MV-4-11 (cell line): ENCODE data around the gene SAT1.

Experiments used
- DNase-seq: peaks from one replicate; lab custom pipeline; 2025; lab: John Stamatoyannopoulos, UW

Gene SAT1

DNA sequence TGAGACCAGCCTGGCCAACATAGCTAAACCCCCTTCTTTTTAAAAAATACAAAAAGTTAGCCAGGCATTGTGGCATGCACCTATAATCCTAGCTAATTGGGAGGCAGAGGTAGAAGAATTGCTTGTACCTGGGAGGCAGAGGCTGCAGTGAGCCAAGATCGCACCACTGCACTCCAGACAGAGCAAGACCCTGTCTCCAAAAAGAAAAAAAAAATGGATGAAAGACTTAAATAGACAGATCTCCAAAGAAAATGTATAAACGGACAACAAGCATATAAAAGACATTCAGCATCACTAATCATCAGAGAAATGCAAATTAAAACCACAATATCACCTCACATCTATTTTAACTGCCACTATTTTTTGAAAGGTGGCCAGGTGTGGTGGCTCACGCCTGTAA is 6.6 kb upstream of the SAT1 start:
- no peak for DNase-seq

DNA sequence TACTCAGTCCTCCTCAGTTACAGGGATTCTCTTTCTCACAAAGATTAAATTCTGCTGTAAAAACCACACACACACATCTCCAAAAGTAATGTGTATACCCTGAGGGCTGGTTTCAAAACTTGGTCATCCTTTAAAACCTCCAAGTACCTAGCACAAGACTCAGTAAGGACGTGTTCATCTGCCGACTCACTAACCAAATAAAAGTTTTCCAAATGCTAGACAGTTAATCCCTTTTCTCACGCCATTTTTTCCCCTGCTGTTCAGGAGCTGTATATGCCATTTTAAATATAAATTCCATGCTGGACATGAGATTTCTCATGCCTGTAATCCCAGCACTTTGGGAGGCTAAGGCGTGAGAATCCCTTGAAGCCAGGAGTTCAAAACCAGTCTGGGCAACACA is 3.9 kb upstream of the SAT1 start:
- DNase-seq: no peak

DNA sequence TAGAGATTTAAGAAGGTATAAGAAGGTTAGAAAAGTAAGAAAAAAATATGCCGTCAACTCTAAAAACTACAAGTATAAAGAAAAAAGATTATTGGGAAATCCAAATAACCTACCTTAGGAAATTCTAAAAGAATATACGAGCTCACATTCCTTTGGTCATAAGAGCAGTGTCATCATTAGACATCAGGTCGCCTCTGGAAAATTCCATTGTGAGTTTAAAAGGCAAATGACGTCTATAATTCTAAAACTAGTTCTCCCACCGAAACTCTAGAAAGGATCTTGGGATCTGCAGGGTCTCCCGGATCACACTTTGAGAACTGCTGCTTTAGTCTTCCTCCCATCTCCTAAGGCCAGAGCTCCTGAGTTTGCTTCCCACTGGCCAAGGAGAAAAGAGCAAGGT is 518 bp upstream of the SAT1 start:
- no peak for DNase-seq

DNA sequence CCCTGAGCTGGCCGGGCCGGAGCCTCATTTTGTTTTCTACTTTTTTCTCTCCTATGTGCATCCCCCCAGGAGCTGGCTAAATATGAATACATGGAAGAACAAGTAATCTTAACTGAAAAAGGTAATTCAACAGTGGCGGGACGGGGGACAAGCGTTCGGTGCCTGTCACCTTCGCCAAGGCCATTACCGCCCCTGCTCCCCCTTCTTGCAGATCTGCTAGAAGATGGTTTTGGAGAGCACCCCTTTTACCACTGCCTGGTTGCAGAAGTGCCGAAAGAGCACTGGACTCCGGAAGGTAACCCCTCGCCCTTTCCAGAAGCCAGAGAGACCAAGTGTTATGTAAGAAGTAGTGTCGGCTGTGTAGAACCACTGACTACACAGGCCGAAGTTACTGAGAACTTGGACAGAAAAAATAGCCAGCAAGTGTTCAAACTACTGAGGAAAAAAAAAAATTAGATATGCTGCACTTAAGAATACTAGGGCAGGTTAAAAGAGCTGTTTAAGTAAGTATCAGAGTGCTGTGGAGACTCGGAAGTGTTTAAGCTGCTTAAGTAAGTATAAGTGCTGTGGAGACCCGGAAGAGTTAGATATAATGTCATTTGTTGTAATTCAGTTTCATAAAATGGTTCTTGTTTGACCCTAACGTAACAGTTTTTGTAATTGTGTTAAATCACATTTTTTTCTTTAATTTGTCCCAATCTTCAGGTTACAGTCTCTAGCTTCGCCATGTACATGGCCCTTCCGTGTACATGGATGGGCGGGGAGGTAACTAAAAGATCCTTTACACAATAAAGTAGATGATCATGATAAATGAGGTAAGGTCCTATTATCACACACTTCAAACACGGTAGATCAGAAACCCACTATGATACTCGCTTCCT is 856 bp downstream of the SAT1 start:
- DNase-seq: peak; percentile 12

DNA sequence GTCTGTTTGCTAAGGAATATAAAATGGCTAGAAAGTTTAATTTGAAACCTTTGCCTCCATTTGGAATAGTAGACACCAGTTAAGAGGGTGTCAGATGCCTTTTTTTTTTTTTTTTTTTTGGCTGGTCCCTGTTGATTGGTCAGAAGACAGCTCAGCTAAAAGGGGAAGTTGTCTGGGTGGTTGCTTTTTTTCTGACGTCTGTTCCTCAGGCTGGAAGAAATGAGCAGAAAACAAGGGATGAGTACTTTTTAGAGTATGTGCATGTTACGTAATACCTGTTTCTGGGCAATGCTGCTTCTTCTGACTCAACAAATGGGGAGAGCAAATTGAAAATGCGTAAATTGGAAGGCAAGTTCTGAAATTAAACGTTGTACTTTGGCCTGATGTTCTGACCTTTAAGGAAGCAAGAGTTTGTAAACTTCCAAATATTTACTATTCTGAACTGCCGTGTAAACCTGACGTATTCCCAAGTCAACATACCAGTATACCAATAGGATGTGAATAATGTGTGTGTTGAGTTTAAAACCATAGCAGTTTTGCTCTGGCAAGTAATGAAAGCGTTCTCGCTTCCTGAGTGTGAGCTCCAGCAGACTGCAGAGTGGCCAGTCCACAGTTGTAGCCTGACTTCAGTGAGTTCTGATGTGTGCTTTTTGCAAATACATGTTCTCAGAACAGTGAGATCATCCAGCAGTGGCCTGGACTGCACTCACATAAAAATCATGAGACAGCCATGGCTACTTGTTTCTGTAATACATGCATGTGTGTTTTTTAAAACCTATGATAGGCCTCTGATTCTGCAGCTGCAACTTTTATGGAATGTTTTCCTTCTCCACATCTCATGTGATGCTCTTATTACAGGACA is 1.7 kb downstream of the SAT1 start:
- DNase-seq: peak; percentile 92

DNA sequence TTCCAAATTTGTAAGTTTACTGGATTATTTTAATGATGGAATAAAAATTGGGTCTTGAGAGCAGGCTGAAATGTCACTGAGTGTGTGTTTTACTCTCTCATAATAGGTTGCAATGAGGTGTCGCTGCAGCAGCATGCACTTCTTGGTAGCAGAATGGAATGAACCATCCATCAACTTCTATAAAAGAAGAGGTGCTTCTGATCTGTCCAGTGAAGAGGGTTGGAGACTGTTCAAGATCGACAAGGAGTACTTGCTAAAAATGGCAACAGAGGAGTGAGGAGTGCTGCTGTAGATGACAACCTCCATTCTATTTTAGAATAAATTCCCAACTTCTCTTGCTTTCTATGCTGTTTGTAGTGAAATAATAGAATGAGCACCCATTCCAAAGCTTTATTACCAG is 2.6 kb downstream of the SAT1 start:
- no peak for DNase-seq

DNA sequence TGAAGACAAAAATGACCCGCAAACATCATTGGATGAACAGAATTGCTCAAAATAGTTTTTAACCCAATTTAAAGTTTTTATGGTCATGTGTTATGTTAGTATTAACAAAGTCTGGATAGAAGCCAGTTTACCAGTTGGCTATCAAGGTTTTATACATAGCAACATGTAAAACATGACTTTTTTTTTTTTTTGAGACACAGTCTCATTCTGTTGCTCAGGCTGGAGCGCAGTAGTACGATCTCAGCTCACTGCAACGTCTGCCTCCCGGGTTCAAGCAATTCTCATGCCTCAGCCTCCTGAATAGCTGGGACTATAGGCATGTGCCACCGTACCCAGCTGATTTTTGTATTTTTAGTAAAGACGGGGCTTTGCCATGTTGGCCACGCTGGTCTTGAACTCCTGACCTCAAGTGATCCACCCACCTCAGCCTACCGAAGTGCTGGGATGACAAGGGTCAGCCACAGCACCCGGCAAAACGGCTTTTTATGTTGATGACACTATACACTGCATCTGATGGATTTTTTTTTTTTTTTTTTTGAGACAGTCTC is 3.4 kb downstream of the SAT1 start:
- DNase-seq: no peak

DNA sequence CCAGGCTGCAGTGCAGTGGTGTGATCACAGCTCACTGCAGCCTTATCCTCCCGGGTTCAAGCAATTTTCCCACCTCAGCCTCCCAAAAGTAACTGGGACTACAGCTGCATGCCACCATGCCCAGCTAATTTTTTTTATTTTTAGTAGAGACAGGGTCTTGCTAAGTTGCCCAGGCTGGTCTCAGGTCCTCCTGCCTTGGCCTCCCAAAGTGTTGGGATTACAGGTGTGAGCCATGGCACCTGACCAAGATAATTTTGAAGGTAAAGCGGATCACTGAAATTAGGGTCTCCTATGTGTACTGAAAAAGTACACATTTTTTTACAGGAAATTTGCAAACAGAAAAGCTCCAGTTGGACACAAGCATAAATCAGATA is 4.8 kb downstream of the SAT1 start:
- no peak for DNase-seq

DNA sequence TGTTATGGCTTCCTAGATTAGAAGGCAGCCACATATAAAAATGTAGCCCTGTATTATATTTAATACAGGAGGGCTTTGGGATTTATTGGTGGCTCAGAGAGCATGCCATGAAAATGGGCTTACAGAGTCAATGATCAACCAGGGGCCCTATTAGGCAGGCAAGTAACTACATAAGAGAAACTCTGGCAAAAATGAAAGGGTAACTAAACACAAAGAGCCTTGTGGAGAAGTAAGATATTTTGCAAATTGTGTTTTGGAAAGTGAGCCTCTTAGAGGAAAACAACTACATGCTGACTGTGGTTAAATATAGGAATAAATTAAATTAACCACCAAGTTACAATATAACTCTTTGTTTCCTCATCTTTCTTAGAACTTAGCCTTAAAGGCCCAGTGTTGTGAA is 5.5 kb downstream of the SAT1 start:
- no peak for DNase-seq

DNA sequence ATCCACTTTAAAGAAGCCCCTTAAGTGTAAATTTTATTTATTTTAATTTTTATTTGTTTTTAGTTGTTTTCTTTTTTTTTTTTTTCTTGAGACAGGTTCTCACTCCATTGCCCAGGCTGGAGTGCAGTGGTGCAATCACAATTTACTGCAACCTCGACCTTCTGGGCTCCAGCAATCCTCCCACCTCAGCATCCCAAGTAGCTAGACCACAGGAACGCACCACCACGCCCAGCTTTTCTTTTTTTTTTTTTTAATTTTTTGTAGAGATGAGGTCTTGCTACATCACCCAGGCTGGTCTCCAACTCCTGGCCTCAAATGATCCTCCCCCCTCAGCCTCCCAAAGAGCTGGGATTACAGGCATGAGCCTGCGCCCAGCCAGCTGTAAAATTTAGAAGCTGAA is 6.0 kb downstream of the SAT1 start:
- no peak for DNase-seq

DNA sequence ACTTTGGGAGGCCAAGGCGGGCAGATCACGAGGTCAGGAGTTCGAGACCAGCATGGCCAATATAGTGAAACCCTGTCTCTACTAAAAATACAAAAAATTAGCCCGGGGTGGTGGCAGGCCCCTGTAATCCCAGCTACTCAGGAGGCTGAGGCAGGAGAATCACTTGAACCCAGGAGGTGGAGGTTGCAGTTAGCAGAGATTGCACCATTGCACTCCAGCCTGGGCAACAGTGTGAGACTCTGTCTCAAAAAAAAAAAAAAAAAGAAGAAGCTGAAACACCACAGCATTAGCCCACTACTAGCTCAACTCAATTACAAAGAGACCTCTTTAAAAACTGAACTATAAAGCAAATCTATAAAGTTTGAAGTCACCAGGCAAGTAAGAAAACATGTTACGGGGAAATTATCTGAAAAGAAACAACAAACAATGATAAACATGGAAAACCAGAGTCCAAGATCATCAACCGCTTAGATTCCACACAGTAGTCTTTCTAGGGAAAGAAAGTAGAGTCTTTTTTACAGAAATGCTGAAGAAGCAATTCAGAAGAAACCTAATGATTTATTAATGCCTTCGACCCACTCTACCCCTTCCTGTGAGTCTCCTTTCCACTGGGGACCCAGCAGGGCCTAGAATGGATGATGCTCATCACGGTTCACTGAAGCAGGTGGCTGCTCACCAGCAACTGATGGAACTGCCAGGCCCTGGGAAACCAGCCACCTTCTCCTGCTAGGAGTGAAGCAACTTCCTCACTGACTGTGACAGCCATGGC is 6.6 kb downstream of the SAT1 start:
- no peak for DNase-seq

DNA sequence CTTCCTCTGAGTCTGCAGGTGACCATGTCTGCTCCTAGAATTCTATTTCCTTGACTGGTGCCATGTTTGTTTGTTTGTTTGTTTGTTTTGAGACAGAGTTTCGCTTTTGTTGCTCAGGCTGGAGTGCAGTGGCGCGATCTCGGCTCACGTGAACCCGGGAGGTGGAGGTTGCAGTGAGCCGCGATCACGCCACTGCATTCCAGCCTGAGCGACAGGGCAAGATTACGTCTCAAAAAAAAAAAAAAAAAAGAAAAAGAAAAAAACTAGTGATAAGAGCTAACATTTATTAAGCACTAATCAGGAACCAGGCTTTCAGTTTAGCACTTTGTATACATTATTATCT is 7.2 kb downstream of the SAT1 start:
- no peak for DNase-seq

DNA sequence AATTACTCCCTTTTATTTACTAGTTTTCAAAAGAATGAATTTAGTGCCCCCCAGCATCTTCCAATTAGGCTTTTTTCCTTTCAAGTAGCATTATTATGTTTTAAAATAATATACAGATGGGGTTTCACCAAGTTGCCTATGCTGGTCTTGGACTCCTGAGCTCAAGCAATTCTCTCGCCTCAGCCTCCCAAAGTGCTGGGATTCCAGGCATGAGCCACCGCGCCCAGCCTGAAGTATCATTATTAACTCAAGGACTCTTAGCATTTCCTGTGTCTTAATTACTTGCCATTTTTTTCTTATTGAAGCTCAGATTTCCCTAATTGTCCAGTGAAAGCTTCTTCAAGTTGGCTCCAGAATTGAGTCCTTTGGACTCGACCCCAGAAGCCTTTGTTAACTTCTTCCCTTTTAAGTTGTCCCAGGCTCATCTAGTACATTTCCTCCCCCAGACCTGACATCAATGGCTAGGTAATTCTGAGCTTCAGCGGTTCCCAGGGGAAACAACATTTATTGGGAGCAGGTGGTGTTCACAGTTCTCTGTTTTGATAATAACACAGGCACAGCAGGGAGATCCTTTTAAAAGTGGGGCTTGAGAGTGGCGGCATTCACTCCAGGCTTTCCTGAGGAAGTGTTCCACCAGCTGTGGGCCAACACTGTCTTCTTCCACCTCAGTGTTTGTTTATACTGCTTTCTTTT is 10.0 kb downstream of the SAT1 start:
- no peak for DNase-seq

DNA sequence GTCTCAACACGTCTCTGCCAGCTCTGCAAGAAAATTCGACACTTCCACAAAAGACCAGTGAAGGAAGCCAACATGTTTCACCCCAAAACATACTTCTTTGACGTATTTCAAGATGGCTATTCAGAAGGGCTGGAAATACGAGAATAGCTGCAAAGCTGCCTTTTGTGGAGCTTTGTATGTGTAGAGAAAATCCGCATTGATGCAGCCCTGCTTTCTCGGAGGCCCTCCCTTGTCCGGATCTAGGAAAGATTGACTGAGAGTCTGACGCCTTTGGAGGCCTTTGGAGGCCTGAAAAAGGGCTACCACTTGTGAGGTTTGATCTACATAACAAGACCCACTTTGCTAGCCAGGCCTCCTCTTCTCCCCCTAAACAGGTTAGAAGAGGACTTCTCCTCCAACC is 12.2 kb downstream of the SAT1 start:
- DNase-seq: no peak

DNA sequence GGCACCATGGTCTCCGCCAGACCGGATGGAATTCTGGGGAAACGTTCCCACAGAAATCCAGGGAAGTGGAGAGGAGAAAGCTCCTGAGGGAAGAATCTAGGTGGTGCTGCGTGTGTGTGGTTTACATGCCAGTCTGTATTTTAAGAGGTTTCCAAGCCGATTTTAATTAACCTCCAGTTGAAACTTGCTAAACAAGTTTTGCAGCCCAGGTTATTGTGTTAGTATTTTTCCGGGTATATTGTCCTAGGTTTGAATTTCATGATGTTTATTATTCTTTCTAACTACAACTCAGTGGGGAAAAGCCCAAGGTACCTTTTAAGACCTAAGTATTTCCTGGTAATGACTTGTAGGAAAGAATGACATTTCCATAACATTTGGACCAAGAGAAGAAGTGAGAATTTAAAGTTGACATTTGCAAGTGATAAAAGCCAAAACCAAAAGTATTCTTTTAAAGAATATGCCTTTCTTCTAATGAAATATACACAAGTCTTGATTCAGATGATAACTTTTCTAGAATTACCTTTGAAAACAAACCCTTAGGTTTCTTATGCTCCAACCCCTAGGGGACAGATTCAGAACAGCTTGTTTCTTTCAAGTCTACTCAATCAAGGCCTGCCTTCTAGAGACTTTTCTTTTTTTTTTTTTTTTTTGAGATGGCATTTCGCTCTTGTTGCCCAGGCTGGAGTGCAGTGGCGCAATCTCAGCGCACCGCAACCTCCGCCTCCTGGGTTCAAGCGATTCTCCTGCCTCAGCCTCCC is 14.6 kb downstream of the SAT1 start:
- DNase-seq: no peak

DNA sequence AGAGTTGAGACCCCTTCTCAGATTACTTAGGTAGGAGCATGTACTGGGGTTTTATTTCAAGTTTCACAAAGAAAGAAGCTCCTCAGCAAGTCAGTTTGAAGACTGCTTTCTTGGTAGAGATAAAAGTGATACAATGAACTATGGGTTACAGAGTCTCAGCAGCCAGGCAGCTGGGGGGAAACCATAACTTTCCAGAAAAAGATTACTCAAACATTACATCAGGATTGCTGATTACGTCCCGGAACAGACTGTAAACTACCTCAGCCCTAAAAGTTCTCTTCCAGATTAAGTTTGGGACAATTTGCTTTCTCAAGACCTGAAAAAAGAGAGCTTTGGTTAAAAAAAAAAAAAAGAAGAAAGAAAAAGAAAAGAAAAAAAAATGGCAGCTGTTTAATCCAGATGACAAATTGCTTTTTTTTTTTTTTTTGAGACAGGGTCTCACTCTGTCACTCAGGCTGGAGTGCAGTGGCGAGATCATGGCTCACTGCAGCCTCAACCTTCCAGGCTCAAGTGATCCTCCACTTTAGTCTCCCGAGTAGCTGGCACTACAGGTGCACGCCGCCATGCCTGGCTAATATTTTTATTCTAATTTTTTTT is 16.6 kb downstream of the SAT1 start:
- no peak for DNase-seq

DNA sequence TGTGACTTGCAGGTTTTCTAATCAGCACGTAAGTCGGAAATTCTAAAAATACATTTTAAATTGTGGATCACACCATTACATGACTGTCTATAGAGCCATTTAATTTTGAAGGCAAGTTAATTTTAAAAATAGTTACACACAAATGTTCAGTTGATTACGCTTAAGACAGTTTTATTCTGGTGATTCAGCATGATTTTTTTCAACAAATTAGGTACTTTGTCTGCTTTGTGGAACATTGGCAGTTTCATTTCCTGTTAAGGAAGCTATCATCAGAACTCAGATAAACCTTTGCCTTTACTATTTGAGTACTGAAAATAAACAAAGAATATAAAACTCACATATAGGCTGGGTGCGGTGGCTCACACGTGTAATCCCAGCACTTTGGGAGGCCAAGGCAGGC is 19.5 kb downstream of the SAT1 start:
- peak; percentile 52 for DNase-seq

DNA sequence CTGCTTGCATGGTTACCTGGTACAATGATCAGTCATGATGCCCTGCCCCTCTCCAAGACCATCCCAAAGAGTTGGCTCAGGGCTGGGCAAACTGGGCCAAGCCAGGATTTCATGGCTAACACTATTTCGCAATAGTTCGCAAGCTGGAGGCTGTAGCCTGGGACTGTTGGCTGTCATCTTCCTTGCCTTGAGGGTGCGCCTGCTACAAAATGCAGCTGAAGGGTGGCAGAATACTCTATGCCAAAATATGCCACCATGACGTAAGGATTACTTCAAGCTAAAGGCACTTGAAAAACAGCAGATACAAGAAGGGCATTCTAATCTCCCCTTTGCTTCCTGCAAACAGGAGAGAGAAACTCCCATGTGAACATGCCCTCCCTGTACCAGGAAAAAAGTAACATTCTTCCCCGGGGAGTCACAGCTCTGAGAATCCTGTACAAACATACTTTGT is 21.0 kb downstream of the SAT1 start:
- DNase-seq: no peak

DNA sequence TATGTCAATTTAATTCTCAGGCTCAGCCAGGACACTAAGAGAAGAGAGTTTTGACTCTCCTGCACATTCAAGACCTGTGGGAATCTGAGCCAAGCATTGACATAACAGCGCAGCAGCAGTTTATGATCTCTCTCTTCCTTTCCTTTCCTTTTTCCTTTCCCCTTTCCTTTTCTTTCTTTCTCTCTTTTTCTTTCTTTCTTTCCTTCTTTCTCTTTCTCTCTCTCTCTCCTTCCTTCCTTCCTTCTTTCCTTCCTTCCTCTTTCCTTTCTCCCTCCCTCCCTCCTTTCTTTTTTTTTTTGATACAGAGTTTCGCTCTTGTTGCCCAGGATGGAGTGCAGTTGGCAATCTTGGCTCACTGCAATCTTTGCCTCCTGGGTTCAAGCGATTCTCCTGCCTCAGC is 21.6 kb downstream of the SAT1 start:
- no peak for DNase-seq

DNA sequence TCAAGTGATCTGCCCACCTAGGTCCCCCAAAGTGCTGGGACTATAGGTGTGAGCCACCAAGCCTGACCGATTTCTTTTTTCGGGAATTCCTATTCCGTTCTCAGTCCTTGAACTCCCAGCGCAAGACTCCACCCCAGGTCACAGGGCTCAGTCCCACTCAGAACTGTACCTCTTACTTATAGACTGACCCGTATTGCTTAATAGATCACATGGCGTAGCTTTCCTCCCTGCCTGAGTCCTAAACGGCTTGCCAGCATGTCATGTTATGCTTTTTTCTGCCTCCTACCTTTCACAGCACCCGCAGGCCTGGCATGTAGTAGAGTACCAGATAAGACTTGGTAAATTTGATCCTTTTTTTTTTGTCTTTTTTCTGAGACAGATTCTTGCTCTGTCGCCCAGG is 22.4 kb downstream of the SAT1 start:
- no peak for DNase-seq

DNA sequence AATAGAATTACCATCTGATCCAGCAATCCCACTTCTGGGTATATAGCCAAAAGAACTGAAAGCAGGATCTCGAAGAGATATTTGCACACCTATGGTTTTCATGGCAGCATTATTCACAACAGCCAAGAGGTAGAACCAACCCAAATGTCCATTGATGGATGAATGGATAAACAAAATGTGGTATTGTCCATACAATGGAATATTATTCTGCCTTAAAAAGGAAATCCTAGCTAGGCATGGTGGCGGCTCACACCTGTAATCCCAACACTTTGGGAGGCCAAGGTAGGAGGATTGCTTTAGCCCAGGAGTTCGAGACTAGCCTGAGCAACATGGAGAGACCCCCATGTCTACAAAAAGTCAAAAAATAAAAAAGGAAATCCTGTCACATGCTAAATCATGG is 27.3 kb downstream of the SAT1 start:
- DNase-seq: no peak
